Measurements from ENCODE around the gene CRYBG1. TPM values are rescaled to one million over a fixed set of nuclear protein-coding genes. Genes with fewer than 3 reads are reported as not detected.

Gene CRYBG1
- total RNA-seq, 1 donor from 2014 or later, result 24.9 TPM

- Histone ChIP-seq H3K4me1 (no peaks in the 10 kb centered on the region), H3K9me3 (no peaks in the 10 kb centered on the region), H3K36me3 (no peaks in the 10 kb centered on the region), H3K27me3 (peaks cover 6% of the 10 kb centered on the region), H3K27ac (no peak overlapping the region), H3K4me3 (no peak overlapping the region)
- TF ChIP-seq CTCF (IDR thresholded peaks at IDR 0.05), result no peak
- ATAC-seq, result no peak
- DNase-seq, result no peak
- intact Hi-C loops (cut with DNase I), result no loop called here
Measured at GRCh38 chr6:106442395-106442794, 81.9 kb downstream of the CRYBG1 start.

GRCh38 chr6:106444777-106445507, 84.4 kb downstream of the CRYBG1 start:
- Histone ChIP-seq H3K27ac (no peak overlapping the region), H3K4me1 (no peaks in the 10 kb centered on the region), H3K4me3 (no peak overlapping the region), H3K36me3 (no peaks in the 10 kb centered on the region), H3K27me3 (no peaks in the 10 kb centered on the region), H3K9me3 (no peaks in the 10 kb centered on the region)
- no peak for DNase-seq
- intact Hi-C loops (cut with DNase I), result loop anchor here (5.0 kb wide), 1 partner anchor 122 kb away; no protein-coding TSS in a partner anchor
- TF ChIP-seq CTCF (IDR thresholded peaks at IDR 0.05), result peak; percentile 78
- peak; percentile 85 for ATAC-seq

GRCh38 chr6:106445508-106445878, 85.0 kb downstream of the CRYBG1 start:
- Histone ChIP-seq H3K4me1 (no peaks in the 10 kb centered on the region), H3K36me3 (no peaks in the 10 kb centered on the region), H3K27me3 (no peaks in the 10 kb centered on the region), H3K4me3 (no peak overlapping the region), H3K9me3 (no peaks in the 10 kb centered on the region), H3K27ac (no peak overlapping the region)
- intact Hi-C loops (cut with DNase I), result loop anchor here (5.0 kb wide), 1 partner anchor 122 kb away; no protein-coding TSS in a partner anchor
- no peak for TF ChIP-seq CTCF (IDR thresholded peaks at IDR 0.05)
- no peak for ATAC-seq
- DNase-seq, result no peak

GRCh38 chr6:106446287-106446885, 85.9 kb downstream of the CRYBG1 start:
- H3K27me3 ChIP-seq, result no peaks in the 10 kb centered on the region
- no peak overlapping the region for H3K27ac ChIP-seq
- DNase-seq (no peak), ATAC-seq (no peak)
- peak; percentile 58 for TF ChIP-seq CTCF (IDR thresholded peaks at IDR 0.05)
- no peaks in the 10 kb centered on the region for H3K4me1 ChIP-seq
- no peaks in the 10 kb centered on the region for H3K9me3 ChIP-seq
- H3K36me3 ChIP-seq, result no peaks in the 10 kb centered on the region
- intact Hi-C loops (cut with DNase I), result loop anchor here (5.0 kb wide), 1 partner anchor 121 kb away; no protein-coding TSS in a partner anchor
- no peak overlapping the region for H3K4me3 ChIP-seq

- H3K27ac ChIP-seq, result no peak overlapping the region
- intact Hi-C loops (cut with DNase I), result loop anchor here (5.0 kb wide), 1 partner anchor 120 kb away; no protein-coding TSS in a partner anchor
- no peaks in the 10 kb centered on the region for H3K27me3 ChIP-seq
- no peaks in the 10 kb centered on the region for H3K9me3 ChIP-seq
- no peak for TF ChIP-seq CTCF (IDR thresholded peaks at IDR 0.05)
- H3K4me1 ChIP-seq, result no peaks in the 10 kb centered on the region
- ATAC-seq (no peak), DNase-seq (no peak)
- no peaks in the 10 kb centered on the region for H3K36me3 ChIP-seq
- H3K4me3 ChIP-seq, result no peak overlapping the region
Measured at GRCh38 chr6:106446983-106447382, 86.5 kb downstream of the CRYBG1 start.

All from upper lobe of right lung (tissue), 1 donor.